Right ventricle myocardium inferior (tissue), 1 donor: ENCODE measurements around the gene CPNE4. TPM values are rescaled to one million over a fixed set of nuclear protein-coding genes. Genes with fewer than 3 reads are reported as not detected.
A peak's percentile ranks its signal among the peaks of the same experiment; 100 is the strongest.

ENCODE experiments used
- ATAC-seq: fragments of 200-7000 bp; cut with Tn5 transposase; one replicate; pipeline ENCODE4 v1.9.1; 2020; ENCODE audit warnings: mild to moderate bottlenecking, moderate library complexity
- DNase-seq: peaks from one replicate; pipeline ENCODE4 v3.0.0; 2021; ENCODE audit errors: missing footprints
- intact Hi-C: fragments of 100-400 bp; cut with DNase I; formaldehyde crosslinking; loops from one replicate; pipeline ENCODE4 v1.11.0; 2022
- total RNA-seq: library from RNA; stranded (reverse); fragmentation: NEBNext Ultra II Directional; extraction: Animal tissue kit (Norgen Biotek cat#: 25700); gene quantifications from one replicate; pipeline ENCODE4 v1.2.1, GENCODE V29; 2021
- donor health status: DM: no; HTN: yes; CAD: no; lungs with severe emphysema.

CPNE4 gene
- total RNA-seq, 1 donor from 2014 or later, result 41.0 TPM

- peak; percentile 86 for DNase-seq
- intact Hi-C loops, result loop anchor here (2.0 to 10.0 kb wide), 2 partner anchors 233 to 995 kb away; no protein-coding TSS in a partner anchor
- ATAC-seq, result peak; percentile 79
These were observed 5.5 kb downstream of the CPNE4 start for GRCh38 chr3:132029182-132029902.

GRCh38 chr3:132022914-132023313 is 11.9 kb downstream of the CPNE4 start:
- intact Hi-C loops, result loop anchor here (10.0 kb wide), 1 partner anchor 988 kb away; no protein-coding TSS in a partner anchor
- no peak for ATAC-seq
- no peak for DNase-seq

DNA sequence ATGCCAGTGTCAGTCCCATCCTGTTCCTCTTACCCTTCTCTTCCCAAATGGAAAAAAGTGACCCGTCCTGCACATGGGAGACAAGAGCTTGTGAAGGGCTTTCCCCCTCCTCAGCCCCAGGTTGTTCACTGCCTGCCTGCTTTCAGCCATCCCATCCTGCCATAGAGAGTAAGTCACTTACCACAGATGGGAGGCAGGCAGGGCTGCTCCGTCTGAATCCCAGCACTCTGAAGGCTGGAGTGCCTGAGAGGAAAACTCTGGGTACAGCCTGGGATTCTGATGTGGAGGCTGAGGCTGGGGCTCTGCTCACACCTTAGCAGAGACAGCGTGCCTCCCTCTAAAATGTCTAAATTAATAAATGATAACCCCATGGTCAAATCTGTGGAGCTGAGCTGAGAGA is 14.8 kb downstream of the CPNE4 start:
- intact Hi-C loops, result loop anchor here (10.0 kb wide), 1 partner anchor 985 kb away; no protein-coding TSS in a partner anchor
- ATAC-seq (no peak), DNase-seq (no peak)

DNA sequence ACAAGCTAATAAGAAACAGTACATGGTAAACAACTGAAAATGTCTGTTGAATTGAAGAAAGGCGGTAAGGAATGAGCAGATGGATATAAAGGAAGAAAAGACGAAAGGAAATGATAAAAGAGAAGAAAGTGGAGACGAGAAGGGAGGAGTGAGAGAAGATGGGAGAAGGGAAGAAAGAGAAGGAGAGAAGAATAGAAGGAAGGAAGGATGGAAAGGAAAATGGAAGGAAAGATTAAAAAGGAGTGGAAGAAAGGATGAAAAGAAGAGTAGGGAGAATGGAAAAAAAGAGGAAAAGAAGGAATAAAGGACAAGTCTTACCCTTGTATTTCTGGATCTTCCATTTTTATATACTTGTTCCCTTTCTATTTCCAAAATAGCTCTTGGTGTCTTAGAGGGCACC is 17.7 kb downstream of the CPNE4 start:
- intact Hi-C loops, result no loop called here

DNA sequence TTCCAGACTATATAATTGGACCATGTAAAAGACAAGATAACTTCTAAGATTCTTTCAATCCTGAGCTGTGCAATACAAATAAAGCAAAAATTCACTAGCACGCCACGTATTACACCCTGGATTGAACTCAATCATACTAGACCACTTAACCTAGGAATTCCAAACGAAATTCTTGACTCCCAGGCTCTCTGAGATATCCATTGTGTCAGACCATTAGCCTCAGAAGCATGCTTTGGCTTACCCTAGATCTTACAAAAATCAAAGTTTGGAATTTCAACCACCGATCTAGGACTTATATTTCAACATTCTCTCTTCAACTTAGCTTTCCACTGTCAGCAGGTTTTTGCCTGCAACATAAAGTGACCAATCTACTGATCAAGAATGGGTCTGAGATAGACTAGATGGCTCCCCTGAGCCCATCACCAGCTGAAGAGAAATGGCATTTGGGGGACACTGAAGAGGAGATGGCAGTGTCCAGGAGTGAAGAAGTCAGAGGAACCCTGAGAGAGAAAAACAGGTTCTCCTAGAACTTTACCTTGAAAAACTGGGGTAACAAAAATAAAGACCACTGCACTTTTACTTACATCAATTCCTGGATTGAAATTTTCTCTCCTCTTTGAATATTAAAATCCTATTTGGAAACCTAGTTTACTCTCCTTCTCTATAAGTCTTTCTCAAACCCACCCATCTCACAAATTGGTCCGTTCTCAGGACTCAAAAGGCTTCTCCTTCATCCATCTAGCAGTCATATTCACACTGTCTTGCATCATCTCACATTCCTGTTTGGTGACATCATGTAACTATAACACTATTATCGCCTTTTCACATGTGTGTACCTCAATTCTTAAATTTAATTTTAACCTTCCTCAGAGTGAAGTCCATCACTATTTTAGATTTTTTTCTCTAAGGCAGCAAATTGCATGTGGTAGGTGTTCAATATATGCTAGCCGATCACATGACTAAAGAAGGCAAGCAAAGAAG is 18.5 kb downstream of the CPNE4 start:
- intact Hi-C loops, result no loop called here
- ATAC-seq, result no peak

More for the DNA sequence above, 17.7 kb downstream of the CPNE4 start:
- ATAC-seq (no peak), DNase-seq (no peak)

GRCh38 chr3:132014105-132014504 is 20.7 kb downstream of the CPNE4 start:
- intact Hi-C loops, result no loop called here
- no peak for DNase-seq
- no peak for ATAC-seq

More for the DNA sequence above, 18.5 kb downstream of the CPNE4 start:
- DNase-seq, result no peak

DNA sequence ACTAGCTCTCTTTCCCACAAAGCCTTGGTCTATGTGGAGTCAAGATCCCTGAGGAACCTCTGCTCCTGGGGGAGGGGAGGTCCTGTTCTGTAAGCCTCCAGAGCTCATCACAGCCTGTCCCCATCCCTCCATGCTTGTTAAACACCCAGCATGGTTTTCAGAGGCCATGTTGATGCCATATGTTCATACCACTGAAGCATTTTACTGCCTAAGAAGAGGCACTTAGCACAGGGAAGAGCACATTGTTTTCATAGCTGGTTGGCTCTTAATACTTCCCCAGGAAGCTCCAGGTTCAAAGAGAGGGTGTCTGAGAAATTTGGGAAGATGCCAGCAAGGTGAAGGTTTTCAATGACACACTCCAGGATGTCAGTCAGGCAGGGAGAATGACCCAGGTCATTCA is 25.6 kb downstream of the CPNE4 start:
- ATAC-seq, result no peak
- intact Hi-C loops, result no loop called here
- DNase-seq, result no peak

DNA sequence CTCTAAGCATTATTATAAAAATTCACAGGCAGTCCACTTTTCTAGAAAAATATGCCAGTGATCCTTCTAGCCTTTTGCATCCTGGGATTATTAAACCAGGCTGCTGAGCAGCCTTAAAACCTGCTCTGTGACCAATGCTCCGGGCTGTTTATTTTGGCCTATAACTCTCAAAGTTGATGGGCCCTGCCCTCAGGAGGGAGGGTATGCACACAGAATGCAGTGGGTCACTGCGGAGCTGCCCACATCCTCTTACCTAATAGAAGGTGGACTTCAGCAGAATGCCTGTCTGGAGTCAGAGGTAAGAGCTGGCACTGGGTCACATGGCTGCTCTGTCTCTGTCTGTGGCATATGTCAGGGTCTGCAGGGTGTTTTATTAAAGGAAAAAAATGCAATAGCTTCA is 26.0 kb downstream of the CPNE4 start:
- DNase-seq, result peak; percentile 33
- intact Hi-C loops, result no loop called here
- ATAC-seq, result no peak

GRCh38 chr3:132007617-132008016 is 27.2 kb downstream of the CPNE4 start:
- DNase-seq, result no peak
- no peak for ATAC-seq
- intact Hi-C loops, result no loop called here

- no peak for DNase-seq
- intact Hi-C loops, result no loop called here
- no peak for ATAC-seq
These were observed 28.1 kb downstream of the CPNE4 start for GRCh38 chr3:132006605-132007204.

GRCh38 chr3:132004571-132004970 is 30.2 kb downstream of the CPNE4 start:
- DNase-seq (no peak), ATAC-seq (no peak)
- intact Hi-C loops, result no loop called here

- ATAC-seq (no peak), DNase-seq (no peak)
- intact Hi-C loops, result no loop called here
These were observed 31.1 kb downstream of the CPNE4 start for GRCh38 chr3:132003685-132004084.

GRCh38 chr3:132001999-132002398 is 32.8 kb downstream of the CPNE4 start:
- DNase-seq (no peak), ATAC-seq (no peak)
- intact Hi-C loops, result no loop called here

- DNase-seq (no peak), ATAC-seq (no peak)
- intact Hi-C loops, result no loop called here
These were observed 33.8 kb downstream of the CPNE4 start for GRCh38 chr3:132001036-132001435.

- intact Hi-C loops, result no loop called here
- no peak for ATAC-seq
- DNase-seq, result no peak
These were observed 36.8 kb downstream of the CPNE4 start for GRCh38 chr3:131998027-131998426.

DNA sequence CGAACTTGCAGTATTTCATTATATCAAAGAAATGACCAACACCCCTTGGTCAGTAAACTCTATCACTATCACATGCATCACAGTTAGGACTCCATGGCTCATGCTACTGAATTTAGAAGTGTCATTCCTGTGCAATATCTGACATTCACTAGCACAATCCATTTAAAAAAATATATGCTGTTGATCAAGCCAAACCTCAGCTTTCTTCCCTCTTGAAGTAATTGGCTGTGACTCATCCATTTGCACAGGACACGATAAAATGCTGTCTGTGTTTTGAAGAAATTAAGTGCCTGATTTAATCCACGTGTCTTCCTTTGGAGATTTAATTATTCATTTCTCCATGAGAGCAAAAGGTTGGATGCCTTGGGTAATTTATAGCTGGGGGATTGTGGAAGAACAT is 38.9 kb downstream of the CPNE4 start:
- DNase-seq, result no peak
- intact Hi-C loops, result no loop called here
- no peak for ATAC-seq

- intact Hi-C loops, result no loop called here
- DNase-seq (no peak), ATAC-seq (no peak)
These were observed 45.5 kb downstream of the CPNE4 start for GRCh38 chr3:131989318-131989717.

DNA sequence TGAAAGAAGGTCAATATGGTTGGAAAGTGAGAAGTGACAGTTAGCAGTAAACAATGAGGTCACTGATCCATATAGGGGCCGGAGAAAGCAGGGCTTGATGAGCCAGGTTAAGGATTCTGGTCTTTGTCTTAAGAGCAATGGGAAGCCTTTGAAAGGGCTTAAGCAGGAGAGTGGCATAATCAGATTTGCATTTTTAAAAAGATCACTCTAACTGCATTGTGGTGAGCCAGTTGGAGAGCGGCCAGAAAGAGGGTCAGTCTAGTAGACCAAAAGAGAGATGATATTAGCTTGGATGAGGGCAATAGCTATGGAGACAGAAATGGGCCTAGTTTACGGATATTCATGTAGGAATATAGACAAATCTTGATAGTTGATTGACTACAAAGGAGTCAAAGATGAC is 46.6 kb downstream of the CPNE4 start:
- intact Hi-C loops, result no loop called here
- DNase-seq (no peak), ATAC-seq (no peak)

DNA sequence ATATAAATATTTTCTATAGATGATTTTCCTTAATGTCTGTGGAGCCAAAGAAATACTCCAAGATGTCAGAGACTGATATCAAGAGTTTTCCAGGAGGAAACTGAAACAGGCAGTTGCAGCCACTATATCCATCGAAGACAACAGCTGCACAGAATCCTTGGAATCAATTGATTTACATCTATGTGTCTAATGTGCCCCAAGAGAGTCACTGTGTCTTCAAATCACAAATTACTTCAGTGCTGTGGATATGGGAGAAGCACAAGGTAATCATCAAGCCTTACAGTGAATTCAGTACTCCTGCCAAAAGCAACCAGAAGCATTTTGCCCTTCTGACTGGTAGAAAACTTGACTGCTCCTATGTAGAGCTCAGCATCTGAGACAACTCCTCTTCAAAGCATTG is 51.1 kb downstream of the CPNE4 start:
- DNase-seq (no peak), ATAC-seq (no peak)
- intact Hi-C loops, result no loop called here
